ENCODE data around the gene POU2AF3. TPM values are rescaled to one million over a fixed set of nuclear protein-coding genes. Genes with fewer than 3 reads are reported as not detected.

POU2AF3 gene
- polyA plus RNA-seq, 2 of the 4 experiments (the other 2 are of a cell fraction) = 0.63 to 2.9 TPM

DNA sequence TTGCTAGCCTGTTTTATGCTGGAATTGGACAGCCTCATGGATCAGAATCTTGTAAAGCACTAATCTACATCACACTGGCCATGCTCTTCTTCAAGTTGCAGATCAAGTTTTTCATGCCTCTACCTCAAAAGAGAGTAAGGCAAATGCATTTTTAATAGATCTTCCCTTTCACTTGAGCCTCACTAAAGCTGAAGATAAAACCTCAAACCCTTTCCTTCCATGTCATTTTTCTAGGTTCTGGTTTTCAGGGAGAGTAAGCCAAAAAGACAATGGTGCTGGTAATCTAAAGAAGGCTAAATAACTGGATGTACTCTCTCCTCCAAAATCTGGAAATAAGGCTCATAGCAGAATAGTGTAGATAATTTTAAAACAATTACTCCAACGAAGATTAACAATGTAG is 52.5 kb downstream of the POU2AF3 start:
- H3K4me3 ChIP-seq = no peak overlapping the region
- DNase-seq (ENCODE audit: low read depth in 1 of 2, low spot score in 1 of 2) = no peak
- no peak for FAIRE-seq
- H3K9me3 ChIP-seq = no peaks in the 10 kb centered on the region
- ChIA-PET CTCF (interaction anchor here (1.3 kb wide), 1 partner anchor 104 kb away, joined by 4 read pairs; no protein-coding TSS in a partner anchor), POLR2A (no interaction called here)
- no peaks in the 10 kb centered on the region for H3K4me1 ChIP-seq
- no peak for ATAC-seq
- no peak overlapping the region for H3K4me2 ChIP-seq
- no peak overlapping the region for H3K27ac ChIP-seq
- WGBS (ENCODE audit: missing lambda C conversion rate) = 13% methylated on average over 1 of the region's 1 CpG
- TF ChIP-seq GATA3 (IDR thresholded peaks at IDR 0.05; ENCODE audit: borderline replicate concordance) = no peak
- no peak for TF ChIP-seq BHLHE40 (IDR thresholded peaks at IDR 0.05; ENCODE audit: low read depth, low read length)
- TF ChIP-seq FOSB (CRISPR knock-in tag; IDR thresholded peaks at IDR 0.05) = no peak
- TF ChIP-seq POLR2A (IDR thresholded peaks at IDR 0.05; ENCODE audit: low read length) = no peak
- no peak for TF ChIP-seq HOXB5 (CRISPR knock-in tag; IDR thresholded peaks at IDR 0.05)
- no peak for TF ChIP-seq HEYL (CRISPR knock-in tag; IDR thresholded peaks at IDR 0.05)
- no peak for TF ChIP-seq RCOR1 (IDR thresholded peaks at IDR 0.05; ENCODE audit: low read depth, low read length)
- TF ChIP-seq, protein P1, sequence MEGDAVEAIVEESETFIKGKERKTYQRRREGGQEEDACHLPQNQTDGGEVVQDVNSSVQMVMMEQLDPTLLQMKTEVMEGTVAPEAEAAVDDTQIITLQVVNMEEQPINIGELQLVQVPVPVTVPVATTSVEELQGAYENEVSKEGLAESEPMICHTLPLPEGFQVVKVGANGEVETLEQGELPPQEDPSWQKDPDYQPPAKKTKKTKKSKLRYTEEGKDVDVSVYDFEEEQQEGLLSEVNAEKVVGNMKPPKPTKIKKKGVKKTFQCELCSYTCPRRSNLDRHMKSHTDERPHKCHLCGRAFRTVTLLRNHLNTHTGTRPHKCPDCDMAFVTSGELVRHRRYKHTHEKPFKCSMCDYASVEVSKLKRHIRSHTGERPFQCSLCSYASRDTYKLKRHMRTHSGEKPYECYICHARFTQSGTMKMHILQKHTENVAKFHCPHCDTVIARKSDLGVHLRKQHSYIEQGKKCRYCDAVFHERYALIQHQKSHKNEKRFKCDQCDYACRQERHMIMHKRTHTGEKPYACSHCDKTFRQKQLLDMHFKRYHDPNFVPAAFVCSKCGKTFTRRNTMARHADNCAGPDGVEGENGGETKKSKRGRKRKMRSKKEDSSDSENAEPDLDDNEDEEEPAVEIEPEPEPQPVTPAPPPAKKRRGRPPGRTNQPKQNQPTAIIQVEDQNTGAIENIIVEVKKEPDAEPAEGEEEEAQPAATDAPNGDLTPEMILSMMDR (IDR thresholded peaks at IDR 0.05) = no peak
- no peak for TF ChIP-seq ZNF302 (CRISPR knock-in tag; IDR thresholded peaks at IDR 0.05)
- no peak for TF ChIP-seq MAZ (IDR thresholded peaks at IDR 0.05; ENCODE audit: borderline replicate concordance, low read depth, low read length)

DNA sequence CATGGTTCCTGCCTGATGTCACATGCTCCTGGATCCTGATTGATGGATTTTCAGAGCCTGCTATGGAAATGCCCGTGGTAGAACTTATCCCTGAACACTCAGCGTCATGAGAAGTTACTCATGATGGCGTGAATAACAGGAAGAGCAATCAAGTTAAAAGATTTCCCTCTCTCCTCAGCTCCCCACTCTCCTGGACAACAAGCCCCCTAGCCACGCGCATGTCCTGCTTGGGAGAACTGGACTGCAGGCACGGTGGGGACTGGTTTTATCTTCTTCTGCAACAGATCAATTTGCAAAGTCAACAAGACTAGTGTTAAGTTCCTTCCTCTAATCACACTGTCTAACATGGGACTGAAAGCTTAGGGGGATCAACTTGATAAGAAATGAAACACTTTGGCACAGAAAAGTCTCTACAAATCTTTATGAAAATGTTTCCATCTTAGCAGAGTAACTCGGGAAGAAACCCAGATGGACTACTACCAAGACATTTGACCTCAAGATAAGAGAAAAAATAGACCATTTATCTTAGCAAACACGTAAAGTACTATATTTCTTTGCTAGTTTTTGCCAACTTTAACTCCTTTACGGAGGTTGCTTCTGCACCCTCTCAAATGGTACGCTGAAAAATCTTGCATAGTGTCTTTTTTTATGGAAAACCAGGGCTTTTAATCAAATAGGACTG is 53.2 kb downstream of the POU2AF3 start:
- Histone ChIP-seq H3K9me3 (no peaks in the 10 kb centered on the region), H3K4me2 (no peak overlapping the region), H3K4me1 (no peaks in the 10 kb centered on the region), H3K27ac (no peak overlapping the region), H3K4me3 (no peak overlapping the region)
- ATAC-seq (no peak), DNase-seq (ENCODE audit: low read depth in 1 of 2, low spot score in 1 of 2) (no peak), FAIRE-seq (no peak)
- CTCF ChIA-PET = no interaction called here
- 61% methylated on average over 10 of the region's 10 CpGs for WGBS (ENCODE audit: missing lambda C conversion rate)
- no peak for TF ChIP-seq CHD2 (IDR thresholded peaks at IDR 0.05; ENCODE audit: low read length, partially characterized antibody)
- no peak for TF ChIP-seq HDAC2 (IDR thresholded peaks at IDR 0.05)
- no peak for TF ChIP-seq RCOR1 (IDR thresholded peaks at IDR 0.05; ENCODE audit: low read depth, low read length)
- TF ChIP-seq MAFK (IDR thresholded peaks at IDR 0.05; ENCODE audit: partially characterized antibody) = no peak
- no peak for TF ChIP-seq ZC3H11A (IDR thresholded peaks at IDR 0.05)
- TF ChIP-seq NR3C1 (IDR thresholded peaks at IDR 0.05) = no peak
- TF ChIP-seq, protein P2, sequence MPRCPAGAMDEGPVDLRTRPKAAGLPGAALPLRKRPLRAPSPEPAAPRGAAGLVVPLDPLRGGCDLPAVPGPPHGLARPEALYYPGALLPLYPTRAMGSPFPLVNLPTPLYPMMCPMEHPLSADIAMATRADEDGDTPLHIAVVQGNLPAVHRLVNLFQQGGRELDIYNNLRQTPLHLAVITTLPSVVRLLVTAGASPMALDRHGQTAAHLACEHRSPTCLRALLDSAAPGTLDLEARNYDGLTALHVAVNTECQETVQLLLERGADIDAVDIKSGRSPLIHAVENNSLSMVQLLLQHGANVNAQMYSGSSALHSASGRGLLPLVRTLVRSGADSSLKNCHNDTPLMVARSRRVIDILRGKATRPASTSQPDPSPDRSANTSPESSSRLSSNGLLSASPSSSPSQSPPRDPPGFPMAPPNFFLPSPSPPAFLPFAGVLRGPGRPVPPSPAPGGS (IDR thresholded peaks at IDR 0.05) = no peak
- POLR2A ChIA-PET = no interaction called here

DNA sequence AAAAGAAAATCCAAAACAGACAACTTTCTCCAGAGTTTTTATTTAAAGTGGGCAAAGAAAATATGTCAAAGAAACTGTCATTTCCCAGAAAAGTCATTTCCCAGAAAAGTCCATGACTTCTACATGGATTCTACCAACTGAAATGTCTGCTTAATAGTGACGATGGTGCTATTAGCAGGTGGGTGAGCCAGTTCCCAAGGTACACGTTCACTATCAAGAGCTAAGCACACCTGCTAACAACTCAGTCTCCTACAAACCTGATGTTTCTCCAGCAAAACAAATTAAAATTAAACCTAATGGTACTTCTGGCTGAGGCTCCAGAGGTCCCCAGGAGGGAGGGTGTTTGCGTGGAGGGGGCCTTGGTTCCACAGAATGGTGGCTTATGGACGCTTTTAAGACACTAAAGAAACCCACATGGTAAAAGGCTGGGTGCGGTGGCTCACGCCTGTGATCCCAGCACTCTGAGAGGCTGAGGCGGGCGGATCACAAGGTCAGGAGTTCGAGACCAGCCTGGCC is 53.9 kb downstream of the POU2AF3 start:
- H3K4me2 ChIP-seq = no peak overlapping the region
- H3K4me3 ChIP-seq = no peak overlapping the region
- H3K27ac ChIP-seq = no peak overlapping the region
- ChIA-PET POLR2A (no interaction called here), CTCF (no interaction called here)
- H3K4me1 ChIP-seq = no peaks in the 10 kb centered on the region
- WGBS (ENCODE audit: missing lambda C conversion rate) = 72% methylated on average over 8 of the region's 9 CpGs
- FAIRE-seq (no peak), DNase-seq (ENCODE audit: low read depth in 1 of 2, low spot score in 1 of 2) (no peak), ATAC-seq (no peak)
- TF ChIP-seq RFX5 (IDR thresholded peaks at IDR 0.05) = no peak
- no peak for TF ChIP-seq HOXB13 (CRISPR knock-in tag; IDR thresholded peaks at IDR 0.05; ENCODE audit: low read depth)
- no peak for TF ChIP-seq EHMT2 (IDR thresholded peaks at IDR 0.05; ENCODE audit: low read depth)
- no peak for TF ChIP-seq NR3C1 (IDR thresholded peaks at IDR 0.05)
- TF ChIP-seq ZSCAN20 (CRISPR knock-in tag; IDR thresholded peaks at IDR 0.05) = no peak
- TF ChIP-seq, protein P1 (IDR thresholded peaks at IDR 0.05) = no peak
- no peak for TF ChIP-seq JUN (IDR thresholded peaks at IDR 0.05)
- TF ChIP-seq CHD4 (IDR thresholded peaks at IDR 0.05; ENCODE audit: borderline replicate concordance) = no peak
- no peak for TF ChIP-seq FOSB (CRISPR knock-in tag; IDR thresholded peaks at IDR 0.05)
- no peak for TF ChIP-seq NPAS2 (CRISPR knock-in tag; IDR thresholded peaks at IDR 0.05; ENCODE audit: borderline replicate concordance)
- TF ChIP-seq MYC (IDR thresholded peaks at IDR 0.05; ENCODE audit: borderline replicate concordance, low read length) = no peak
- no peak for TF ChIP-seq EP300 (IDR thresholded peaks at IDR 0.05)
- TF ChIP-seq BHLHE40 (IDR thresholded peaks at IDR 0.05; ENCODE audit: low read depth, low read length) = no peak
- TF ChIP-seq, protein P3, sequence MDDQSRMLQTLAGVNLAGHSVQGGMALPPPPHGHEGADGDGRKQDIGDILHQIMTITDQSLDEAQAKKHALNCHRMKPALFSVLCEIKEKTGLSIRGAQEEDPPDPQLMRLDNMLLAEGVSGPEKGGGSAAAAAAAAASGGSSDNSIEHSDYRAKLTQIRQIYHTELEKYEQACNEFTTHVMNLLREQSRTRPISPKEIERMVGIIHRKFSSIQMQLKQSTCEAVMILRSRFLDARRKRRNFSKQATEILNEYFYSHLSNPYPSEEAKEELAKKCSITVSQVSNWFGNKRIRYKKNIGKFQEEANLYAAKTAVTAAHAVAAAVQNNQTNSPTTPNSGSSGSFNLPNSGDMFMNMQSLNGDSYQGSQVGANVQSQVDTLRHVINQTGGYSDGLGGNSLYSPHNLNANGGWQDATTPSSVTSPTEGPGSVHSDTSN (IDR thresholded peaks at IDR 0.05) = no peak
- TF ChIP-seq, protein P4, sequence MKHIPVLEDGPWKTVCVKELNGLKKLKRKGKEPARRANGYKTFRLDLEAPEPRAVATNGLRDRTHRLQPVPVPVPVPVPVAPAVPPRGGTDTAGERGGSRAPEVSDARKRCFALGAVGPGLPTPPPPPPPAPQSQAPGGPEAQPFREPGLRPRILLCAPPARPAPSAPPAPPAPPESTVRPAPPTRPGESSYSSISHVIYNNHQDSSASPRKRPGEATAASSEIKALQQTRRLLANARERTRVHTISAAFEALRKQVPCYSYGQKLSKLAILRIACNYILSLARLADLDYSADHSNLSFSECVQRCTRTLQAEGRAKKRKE (CRISPR knock-in tag; IDR thresholded peaks at IDR 0.05; ENCODE audit: low read depth) = no peak
- no peak for TF ChIP-seq MAFK (IDR thresholded peaks at IDR 0.05; ENCODE audit: partially characterized antibody)
- no peaks in the 10 kb centered on the region for H3K9me3 ChIP-seq
